H9 (cell line): ENCODE measurements around the gene SLC4A5. TPM values are rescaled to one million over a fixed set of nuclear protein-coding genes. Genes with fewer than 3 reads are reported as not detected.

ENCODE experiments used
- DNase-seq: peaks from one replicate; pipeline ENCODE4 v3.0.0-alpha.2; 2017
- H2AFZ ChIP-seq: one replicate; pipeline ENCODE4 v1.6.1; 2013; ENCODE audit warnings: mild to moderate bottlenecking, low read length, control low read depth, moderate library complexity
- H2AK5ac ChIP-seq: 2 replicates; pipeline ENCODE4 v1.6.1; 2013; ENCODE audit warnings: low read length, control low read depth, mixed read lengths; ENCODE audit not compliant: insufficient read length
- H2BK120ac ChIP-seq: one replicate; pipeline ENCODE4 v1.6.1; 2013; ENCODE audit warnings: low read depth, mild to moderate bottlenecking, low read length, control low read depth, inconsistent platforms; ENCODE audit not compliant: poor library complexity, severe bottlenecking
- H2BK12ac ChIP-seq: 2 replicates; pipeline ENCODE4 v1.6.1; 2013; ENCODE audit warnings: low read length, control low read depth, mixed read lengths, low read depth; ENCODE audit not compliant: insufficient read length
- H2BK15ac ChIP-seq: 2 replicates; pipeline ENCODE4 v1.6.1; 2013; ENCODE audit warnings: low read depth, low read length, control low read depth
- H2BK20ac ChIP-seq: one replicate; pipeline ENCODE4 v1.6.1; 2013; ENCODE audit warnings: low read depth, mild to moderate bottlenecking, low read length, control low read depth, inconsistent platforms; ENCODE audit not compliant: poor library complexity, severe bottlenecking
- H2BK5ac ChIP-seq: 2 replicates; pipeline ENCODE4 v1.6.1; 2013; ENCODE audit warnings: low read length, control low read depth, mixed read lengths; ENCODE audit not compliant: insufficient read length
- H3K14ac ChIP-seq: 2 replicates; pipeline ENCODE4 v1.6.1; 2013; ENCODE audit warnings: low read length, control low read depth; ENCODE audit not compliant: insufficient read depth
- H3K18ac ChIP-seq: 2 replicates; pipeline ENCODE4 v1.6.1; 2013; ENCODE audit warnings: low read depth, mild to moderate bottlenecking, mixed read lengths, low read length, control low read depth; ENCODE audit not compliant: insufficient read length
- H3K23ac ChIP-seq: 2 replicates; pipeline ENCODE4 v1.6.1; 2013; ENCODE audit warnings: low read length, control low read depth, mixed read lengths, low read depth; ENCODE audit not compliant: insufficient read length
- H3K23me2 ChIP-seq: 2 replicates; pipeline ENCODE4 v1.6.1; 2013; ENCODE audit warnings: low read depth, mild to moderate bottlenecking, mixed read lengths, low read length, control low read depth; ENCODE audit not compliant: insufficient read length, poor library complexity, severe bottlenecking
- H3K27ac ChIP-seq: 2 replicates; pipeline ENCODE4 v1.5.1; 2013; ENCODE audit warnings: low read length, control low read depth, mixed read lengths, low read depth; ENCODE audit not compliant: insufficient read length
- H3K27me3 ChIP-seq: 2 replicates; pipeline ENCODE4 v1.6.1; 2013; ENCODE audit warnings: low read length, control low read depth, inconsistent platforms; ENCODE audit not compliant: insufficient read depth
- H3K4ac ChIP-seq: 2 replicates; pipeline ENCODE4 v1.6.1; 2013; ENCODE audit warnings: low read depth, mild to moderate bottlenecking, control low read depth, inconsistent platforms, low read length, moderate library complexity
- H3K4me1 ChIP-seq: 2 replicates; pipeline ENCODE4 v1.6.1; 2013; ENCODE audit warnings: low read length, control low read depth, inconsistent platforms; ENCODE audit not compliant: insufficient read depth
- H3K4me2 ChIP-seq: 2 replicates; pipeline ENCODE4 v1.6.1; 2013; ENCODE audit warnings: low read length, control low read depth, mixed read lengths; ENCODE audit not compliant: insufficient read length, insufficient read depth
- H3K56ac ChIP-seq: 2 replicates; pipeline ENCODE4 v1.6.1; 2013; ENCODE audit warnings: low read depth, mild to moderate bottlenecking, mixed read lengths, low read length, control low read depth; ENCODE audit not compliant: insufficient read length
- H3K79me1 ChIP-seq: 2 replicates; pipeline ENCODE4 v1.6.1; 2013; ENCODE audit warnings: low read depth, mild to moderate bottlenecking, moderate library complexity, low read length, control low read depth, inconsistent platforms; ENCODE audit not compliant: insufficient read depth, poor library complexity, severe bottlenecking
- H3K79me2 ChIP-seq: 2 replicates; pipeline ENCODE4 v1.6.1; 2013; ENCODE audit warnings: low read length, control low read depth, inconsistent platforms; ENCODE audit not compliant: insufficient read depth
- H3K9ac ChIP-seq: 2 replicates; pipeline ENCODE4 v1.6.1; 2013; ENCODE audit warnings: low read length, control low read depth, mixed read lengths; ENCODE audit not compliant: insufficient read length; ENCODE audit errors: extremely low read depth
- H3K9me3 ChIP-seq: one replicate; pipeline ENCODE4 v1.6.1; 2013; ENCODE audit warnings: low read depth, low read length, inconsistent platforms; ENCODE audit not compliant: control insufficient read depth
- H3T11ph ChIP-seq: one replicate; pipeline ENCODE4 v1.6.1; 2013; ENCODE audit warnings: mild to moderate bottlenecking, low read length, control low read depth, inconsistent platforms
- H4K20me1 ChIP-seq: one replicate; pipeline ENCODE4 v1.6.1; 2013; ENCODE audit not compliant: control insufficient read depth, insufficient read length, insufficient read depth
- H4K5ac ChIP-seq: 2 replicates; pipeline ENCODE4 v1.6.1; 2013; ENCODE audit warnings: low read depth, mild to moderate bottlenecking, mixed read lengths, low read length, control low read depth; ENCODE audit not compliant: insufficient read length
- H4K8ac ChIP-seq: replicated peaks from 2 replicates; pipeline ENCODE4 v1.6.1; 2013; ENCODE audit warnings: low read length, control low read depth, mixed read lengths, low read depth; ENCODE audit not compliant: insufficient read length
- H4K91ac ChIP-seq: 2 replicates; pipeline ENCODE4 v1.6.1; 2013; ENCODE audit warnings: low read depth, mild to moderate bottlenecking, moderate library complexity, mixed read lengths, low read length, control low read depth; ENCODE audit not compliant: insufficient read length
- H3K27ac Mint-ChIP-seq, 3 experiments: 2 replicates in 2 of 3; 3 replicates in 1 of 3; pipeline ENCODE4 v1.8.0; 2020 to 2021; ENCODE audit warnings: mixed read lengths in 3 of 3, mild to moderate bottlenecking in 1 of 3, moderate library complexity in 1 of 3
- H3K27me3 Mint-ChIP-seq: 2 replicates; pipeline ENCODE4 v1.8.0; 2021; ENCODE audit warnings: low read depth, mild to moderate bottlenecking, moderate library complexity, mixed read lengths
- H3K36me3 Mint-ChIP-seq, 3 experiments: 2 replicates in 2 of 3; 3 replicates in 1 of 3; pipeline ENCODE4 v1.8.0; 2020 to 2021; ENCODE audit warnings: low read depth in 3 of 3, mixed read lengths in 3 of 3; ENCODE audit not compliant: insufficient read depth in 1 of 3
- H3K4me1 Mint-ChIP-seq, 2 experiments: 2 replicates each; pipeline ENCODE4 v1.8.0; 2020; ENCODE audit warnings: mixed read lengths in 2 of 2
- H3K4me3 Mint-ChIP-seq, 2 experiments: 2 replicates in 1 of 2; 3 replicates in 1 of 2; pipeline ENCODE4 v1.8.0; 2020 to 2021; ENCODE audit warnings: mild to moderate bottlenecking in 2 of 2, mixed read lengths in 2 of 2, moderate library complexity in 1 of 2
- H3K9me3 Mint-ChIP-seq, 2 experiments: 2 replicates in 1 of 2; 3 replicates in 1 of 2; pipeline ENCODE4 v1.8.0; 2020; ENCODE audit warnings: mild to moderate bottlenecking in 2 of 2, mixed read lengths in 2 of 2, moderate library complexity in 1 of 2
- WGBS: extraction: QIAGEN DNeasy Blood & Tissue Kit; methylation state at CpG from one replicate; pipeline ENCODE4 v1.1.7; 2013; ENCODE audit warnings: missing lambda C conversion rate, low lambda C conversion rate, mixed read lengths; ENCODE audit not compliant: insufficient read length; ENCODE audit errors: extremely low coverage; 5-methylcytosine and 5-hydroxymethylcytosine counted together
- total RNA-seq: library from RNA; stranded (reverse); gene quantifications from 2 replicates; pipeline ENCODE4 v1.2.1, GENCODE V29; 2021
- TF ChIP-seq, protein P1 (sequence below): fragments of 200-600 bp; sonication (generic); conservative IDR thresholded peaks from 3 replicates; pipeline ENCODE4 v1.8.0; 2021; ENCODE audit warnings: antibody characterized with exemption, mild to moderate bottlenecking

The SLC4A5 gene
- total RNA-seq, 1 experiment from 2014 or later: 0.50 TPM

GRCh38 chr2:74244286-74244685 lies 98.9 kb downstream of the SLC4A5 start:
- TF ChIP-seq, protein P1, sequence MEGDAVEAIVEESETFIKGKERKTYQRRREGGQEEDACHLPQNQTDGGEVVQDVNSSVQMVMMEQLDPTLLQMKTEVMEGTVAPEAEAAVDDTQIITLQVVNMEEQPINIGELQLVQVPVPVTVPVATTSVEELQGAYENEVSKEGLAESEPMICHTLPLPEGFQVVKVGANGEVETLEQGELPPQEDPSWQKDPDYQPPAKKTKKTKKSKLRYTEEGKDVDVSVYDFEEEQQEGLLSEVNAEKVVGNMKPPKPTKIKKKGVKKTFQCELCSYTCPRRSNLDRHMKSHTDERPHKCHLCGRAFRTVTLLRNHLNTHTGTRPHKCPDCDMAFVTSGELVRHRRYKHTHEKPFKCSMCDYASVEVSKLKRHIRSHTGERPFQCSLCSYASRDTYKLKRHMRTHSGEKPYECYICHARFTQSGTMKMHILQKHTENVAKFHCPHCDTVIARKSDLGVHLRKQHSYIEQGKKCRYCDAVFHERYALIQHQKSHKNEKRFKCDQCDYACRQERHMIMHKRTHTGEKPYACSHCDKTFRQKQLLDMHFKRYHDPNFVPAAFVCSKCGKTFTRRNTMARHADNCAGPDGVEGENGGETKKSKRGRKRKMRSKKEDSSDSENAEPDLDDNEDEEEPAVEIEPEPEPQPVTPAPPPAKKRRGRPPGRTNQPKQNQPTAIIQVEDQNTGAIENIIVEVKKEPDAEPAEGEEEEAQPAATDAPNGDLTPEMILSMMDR: no peak

More at GRCh38 chr2:74244286-74244685, 98.9 kb downstream of the SLC4A5 start:
- no peak overlapping the region for H3K4ac ChIP-seq
- no peak overlapping the region for H3K18ac ChIP-seq
- no peak overlapping the region for H4K8ac ChIP-seq
- H3K14ac ChIP-seq: no peak overlapping the region
- no peak overlapping the region for H3K9ac ChIP-seq
- no peaks in the 10 kb centered on the region for H3K79me2 ChIP-seq
- no peak for DNase-seq
- H3K9me3 Mint-ChIP-seq: no peaks in the 10 kb centered on the region
- no peaks in the 10 kb centered on the region for H3K4me1 Mint-ChIP-seq
- no peak overlapping the region for H3K23ac ChIP-seq
- no peaks in the 10 kb centered on the region for H4K20me1 ChIP-seq
- H3K79me1 ChIP-seq: no peaks in the 10 kb centered on the region
- no peak overlapping the region for H3T11ph ChIP-seq
- H2BK15ac ChIP-seq: no peak overlapping the region
- no peak overlapping the region for H2BK12ac ChIP-seq
- no peaks in the 10 kb centered on the region for H3K27me3 ChIP-seq
- no peak overlapping the region for H3K56ac ChIP-seq
- no peak overlapping the region for H4K91ac ChIP-seq
- no peaks in the 10 kb centered on the region for H3K4me1 ChIP-seq
- H2AK5ac ChIP-seq: no peak overlapping the region
- no peak overlapping the region for H2BK5ac ChIP-seq
- WGBS: no CpG with 5 or more reads among the region's 3 CpGs
- no peak overlapping the region for H3K4me3 Mint-ChIP-seq
- no peak overlapping the region for H4K5ac ChIP-seq
- no peak overlapping the region for H3K4me2 ChIP-seq
- no peaks in the 10 kb centered on the region for H3K9me3 ChIP-seq
- no peak overlapping the region for H3K27ac Mint-ChIP-seq
- H3K27ac ChIP-seq: no peak overlapping the region
- H2BK20ac ChIP-seq: no peak overlapping the region
- H3K36me3 Mint-ChIP-seq: no peaks in the 10 kb centered on the region; a peak in 2 of 7 replicates
- no peak overlapping the region for H2BK120ac ChIP-seq
- H3K23me2 ChIP-seq: no peaks in the 10 kb centered on the region
- H2AFZ ChIP-seq: no peak overlapping the region
- peaks cover 8% of the 10 kb centered on the region for H3K27me3 Mint-ChIP-seq
